ENCODE measurements around the gene TBX15.

TBX15 gene

GRCh38 chr1:119003413-119004128, 15.4 kb upstream of the TBX15 start:
- Histone ChIP-seq H3K27ac (no peak overlapping the region), H3K4me3 (no peak overlapping the region)

GRCh38 chr1:119002028-119002686, 14.0 kb upstream of the TBX15 start:
- Histone ChIP-seq H3K4me3 (peak overlapping the region in 3 of 7 experiments; percentile 20 to 41 (median 25)), H3K27ac (peak overlapping the region in 16 of 21 experiments; percentile 22 to 86 (median 76))

- H3K4me3 ChIP-seq, result peak overlapping the region; percentile 18 to 41 (median 23)
- H3K27ac ChIP-seq, result peak overlapping the region in 20 of 21 experiments; percentile 22 to 86 (median 75)
These were observed 13.3 kb upstream of the TBX15 start for GRCh38 chr1:119001181-119002027.

GRCh38 chr1:119000371-119001180, 12.4 kb upstream of the TBX15 start:
- H3K27ac ChIP-seq, result peak overlapping the region in 19 of 21 experiments; percentile 22 to 86 (median 75)
- H3K4me3 ChIP-seq, result peak overlapping the region; percentile 18 to 41 (median 23)

GRCh38 chr1:118999348-119000071, 11.4 kb upstream of the TBX15 start:
- H3K27ac ChIP-seq, result peak overlapping the region in 12 of 21 experiments; percentile 17 to 86 (median 76)
- H3K4me3 ChIP-seq, result peak overlapping the region in 3 of 7 experiments; percentile 10 to 41 (median 25)

- H3K27ac ChIP-seq, result no peak overlapping the region
These were observed 10.0 kb upstream of the TBX15 start for GRCh38 chr1:118998171-118998570.

GRCh38 chr1:118997225-118997624, 9.1 kb upstream of the TBX15 start:
- Histone ChIP-seq H3K27ac (no peak overlapping the region), H3K4me3 (no peak overlapping the region)

More at GRCh38 chr1:118998171-118998570, 10.0 kb upstream of the TBX15 start:
- H3K4me3 ChIP-seq, result no peak overlapping the region

GRCh38 chr1:118995312-118996016, 7.3 kb upstream of the TBX15 start:
- Histone ChIP-seq H3K27ac (no peak overlapping the region), H3K4me3 (no peak overlapping the region)

- Histone ChIP-seq H3K4me3 (no peak overlapping the region), H3K27ac (no peak overlapping the region)
These were observed 5.5 kb upstream of the TBX15 start for GRCh38 chr1:118993700-118994026.

- Histone ChIP-seq H3K4me3 (peak overlapping the region in 1 of 7 experiments; percentile 0), H3K27ac (peak overlapping the region in 2 of 21 experiments; percentile 7 to 27)
These were observed 4.9 kb upstream of the TBX15 start for GRCh38 chr1:118992868-118993699.

- peak overlapping the region in 1 of 21 experiments; percentile 7 for H3K27ac ChIP-seq
- H3K4me3 ChIP-seq, result peak overlapping the region in 1 of 7 experiments; percentile 0
These were observed 4.2 kb upstream of the TBX15 start for GRCh38 chr1:118992237-118992825.

- H3K4me3 ChIP-seq, result no peak overlapping the region
- no peak overlapping the region for H3K27ac ChIP-seq
These were observed 3.3 kb upstream of the TBX15 start for GRCh38 chr1:118991448-118991847.

- Histone ChIP-seq H3K27ac (peak overlapping the region in 15 of 21 experiments; percentile 3 to 91 (median 73)), H3K4me3 (no peak overlapping the region)
These were observed 2.5 kb upstream of the TBX15 start for GRCh38 chr1:118990513-118991152.

- H3K27ac ChIP-seq, result peak overlapping the region in 17 of 21 experiments; percentile 3 to 91 (median 73)
- H3K4me3 ChIP-seq, result no peak overlapping the region
These were observed 1.8 kb upstream of the TBX15 start for GRCh38 chr1:118989878-118990378.

GRCh38 chr1:118989006-118989815, 1.1 kb upstream of the TBX15 start:
- H3K4me3 ChIP-seq, result peak overlapping the region in 4 of 7 experiments; percentile 7 to 50 (median 14)
- peak overlapping the region in 18 of 21 experiments; percentile 32 to 91 (median 73) for H3K27ac ChIP-seq

Data from skin epidermis (tissue), 12 donors.